ENCODE measurements around the gene MBOAT2. TPM values are rescaled to one million over a fixed set of nuclear protein-coding genes. Genes with fewer than 3 reads are reported as not detected.

MBOAT2 gene
- polyA plus RNA-seq, 1 donor from 2014 or later = 205 TPM

DNA sequence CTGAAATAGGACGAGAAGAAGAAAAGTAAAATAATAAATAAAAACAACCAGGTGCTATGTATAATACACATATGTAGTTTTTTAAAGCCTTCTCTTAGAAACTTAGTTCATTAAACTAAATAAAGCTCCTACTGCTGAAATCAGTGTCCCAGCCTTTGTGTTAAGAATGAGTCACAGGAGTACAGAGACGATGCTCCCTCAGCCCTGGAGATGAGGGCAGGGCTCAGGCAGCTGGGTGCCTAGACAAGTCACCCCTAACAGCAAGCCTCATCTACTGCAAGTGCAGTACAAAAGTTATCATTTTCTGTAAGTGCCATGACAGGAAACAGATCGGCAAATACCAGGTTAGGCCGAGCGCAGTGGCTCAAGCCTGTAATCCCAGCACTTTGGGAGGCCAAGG is 184.3 kb downstream of the MBOAT2 start:
- Histone ChIP-seq H3K79me2 (replicated peaks; ENCODE audit: insufficient read depth, low read length) (peaks cover 21% of the 10 kb centered on the region), H3K27me3 (ENCODE audit: insufficient read depth, low read depth, low read length) (no peaks in the 10 kb centered on the region), H3K9me2 (ENCODE audit: insufficient read depth, low read length) (no peaks in the 10 kb centered on the region), H3K9me3 (ENCODE audit: low read length) (no peaks in the 10 kb centered on the region), H4K20me1 (ENCODE audit: insufficient read depth) (peaks cover 22% of the 10 kb centered on the region), H3K4me2 (ENCODE audit: low read length) (no peak overlapping the region), H3K27ac (ENCODE audit: low read length) (no peak overlapping the region), H3K4me3 (ENCODE audit: low read length) (no peak overlapping the region), H3K9ac (ENCODE audit: low read length) (no peak overlapping the region), H3F3A (ENCODE audit: insufficient read depth, low read length, poor library complexity, severe bottlenecking) (no peaks in the 10 kb centered on the region), H2AFZ (ENCODE audit: low read depth, low read length) (no peak overlapping the region), H3K36me3 (ENCODE audit: insufficient read depth, low read length) (no peaks in the 10 kb centered on the region)
- TF ChIP-seq RAD21 (conservative IDR thresholded peaks at IDR 0.05) (no peak), MXI1 (conservative IDR thresholded peaks at IDR 0.05; ENCODE audit: poor library complexity, severe bottlenecking) (no peak), EP300 (conservative IDR thresholded peaks at IDR 0.05; ENCODE audit: poor library complexity, severe bottlenecking) (no peak), POLR2AphosphoS5 (IDR thresholded peaks at IDR 0.05) (no peak), SMC3 (conservative IDR thresholded peaks at IDR 0.05; ENCODE audit: poor library complexity) (no peak), TAF1 (IDR thresholded peaks at IDR 0.05; ENCODE audit: low read depth) (no peak)

DNA sequence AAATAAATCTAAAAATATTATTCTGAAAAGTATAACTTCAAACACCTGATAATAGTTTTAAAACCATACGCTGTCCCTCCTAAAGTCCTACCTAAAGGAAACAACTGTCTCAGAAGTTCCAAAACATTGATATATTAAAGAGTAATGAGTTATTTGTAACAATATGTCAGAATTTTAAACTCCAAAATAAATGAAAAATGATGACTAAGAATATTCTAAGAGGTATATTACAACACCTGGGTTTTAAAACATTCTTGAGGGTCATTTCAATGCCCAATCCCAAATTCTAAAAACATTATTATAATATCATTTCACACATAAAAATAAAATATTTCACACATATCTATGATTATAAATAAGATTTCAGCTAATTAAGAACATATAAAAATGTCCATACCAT is 186.3 kb downstream of the MBOAT2 start:
- Histone ChIP-seq H2AFZ (ENCODE audit: low read depth, low read length) (no peak overlapping the region), H3F3A (ENCODE audit: insufficient read depth, low read length, poor library complexity, severe bottlenecking) (no peaks in the 10 kb centered on the region), H3K27me3 (ENCODE audit: insufficient read depth, low read depth, low read length) (no peaks in the 10 kb centered on the region), H3K79me2 (replicated peaks; ENCODE audit: insufficient read depth, low read length) (peaks cover 6% of the 10 kb centered on the region), H3K9ac (ENCODE audit: low read length) (no peak overlapping the region), H3K4me3 (ENCODE audit: low read length) (no peak overlapping the region), H3K4me2 (ENCODE audit: low read length) (no peak overlapping the region), H3K9me2 (ENCODE audit: insufficient read depth, low read length) (no peaks in the 10 kb centered on the region), H3K9me3 (ENCODE audit: low read length) (no peaks in the 10 kb centered on the region), H4K20me1 (ENCODE audit: insufficient read depth) (peaks cover 28% of the 10 kb centered on the region), H3K36me3 (ENCODE audit: insufficient read depth, low read length) (peaks cover 4% of the 10 kb centered on the region), H3K27ac (ENCODE audit: low read length) (no peak overlapping the region)
- TF ChIP-seq TAF1 (IDR thresholded peaks at IDR 0.05; ENCODE audit: low read depth) = no peak
- no peak for TF ChIP-seq EP300 (conservative IDR thresholded peaks at IDR 0.05; ENCODE audit: poor library complexity, severe bottlenecking)

- no peak overlapping the region for H3K9ac ChIP-seq (ENCODE audit: low read length)
- no peak overlapping the region for H3K4me2 ChIP-seq (ENCODE audit: low read length)
- no peak overlapping the region for H3K27ac ChIP-seq (ENCODE audit: low read length)
- H3K79me2 ChIP-seq (replicated peaks; ENCODE audit: insufficient read depth, low read length) = peaks cover 7% of the 10 kb centered on the region
- H4K20me1 ChIP-seq (ENCODE audit: insufficient read depth) = peaks cover 3% of the 10 kb centered on the region
- no peaks in the 10 kb centered on the region for H3F3A ChIP-seq (ENCODE audit: insufficient read depth, low read length, poor library complexity, severe bottlenecking)
- H3K9me2 ChIP-seq (ENCODE audit: insufficient read depth, low read length) = no peaks in the 10 kb centered on the region
- H3K9me3 ChIP-seq (ENCODE audit: low read length) = no peaks in the 10 kb centered on the region
- H3K4me3 ChIP-seq (ENCODE audit: low read length) = no peak overlapping the region
- H3K27me3 ChIP-seq (ENCODE audit: insufficient read depth, low read depth, low read length) = no peaks in the 10 kb centered on the region
- no peak overlapping the region for H2AFZ ChIP-seq (ENCODE audit: low read depth, low read length)
- H3K36me3 ChIP-seq (ENCODE audit: insufficient read depth, low read length) = peaks cover 30% of the 10 kb centered on the region
- no peak for TF ChIP-seq EP300 (conservative IDR thresholded peaks at IDR 0.05; ENCODE audit: poor library complexity, severe bottlenecking)
- TF ChIP-seq RAD21 (conservative IDR thresholded peaks at IDR 0.05) = no peak
- no peak for TF ChIP-seq TAF1 (IDR thresholded peaks at IDR 0.05; ENCODE audit: low read depth)
- no peak for TF ChIP-seq MXI1 (conservative IDR thresholded peaks at IDR 0.05; ENCODE audit: poor library complexity, severe bottlenecking)
- TF ChIP-seq, protein P1, sequence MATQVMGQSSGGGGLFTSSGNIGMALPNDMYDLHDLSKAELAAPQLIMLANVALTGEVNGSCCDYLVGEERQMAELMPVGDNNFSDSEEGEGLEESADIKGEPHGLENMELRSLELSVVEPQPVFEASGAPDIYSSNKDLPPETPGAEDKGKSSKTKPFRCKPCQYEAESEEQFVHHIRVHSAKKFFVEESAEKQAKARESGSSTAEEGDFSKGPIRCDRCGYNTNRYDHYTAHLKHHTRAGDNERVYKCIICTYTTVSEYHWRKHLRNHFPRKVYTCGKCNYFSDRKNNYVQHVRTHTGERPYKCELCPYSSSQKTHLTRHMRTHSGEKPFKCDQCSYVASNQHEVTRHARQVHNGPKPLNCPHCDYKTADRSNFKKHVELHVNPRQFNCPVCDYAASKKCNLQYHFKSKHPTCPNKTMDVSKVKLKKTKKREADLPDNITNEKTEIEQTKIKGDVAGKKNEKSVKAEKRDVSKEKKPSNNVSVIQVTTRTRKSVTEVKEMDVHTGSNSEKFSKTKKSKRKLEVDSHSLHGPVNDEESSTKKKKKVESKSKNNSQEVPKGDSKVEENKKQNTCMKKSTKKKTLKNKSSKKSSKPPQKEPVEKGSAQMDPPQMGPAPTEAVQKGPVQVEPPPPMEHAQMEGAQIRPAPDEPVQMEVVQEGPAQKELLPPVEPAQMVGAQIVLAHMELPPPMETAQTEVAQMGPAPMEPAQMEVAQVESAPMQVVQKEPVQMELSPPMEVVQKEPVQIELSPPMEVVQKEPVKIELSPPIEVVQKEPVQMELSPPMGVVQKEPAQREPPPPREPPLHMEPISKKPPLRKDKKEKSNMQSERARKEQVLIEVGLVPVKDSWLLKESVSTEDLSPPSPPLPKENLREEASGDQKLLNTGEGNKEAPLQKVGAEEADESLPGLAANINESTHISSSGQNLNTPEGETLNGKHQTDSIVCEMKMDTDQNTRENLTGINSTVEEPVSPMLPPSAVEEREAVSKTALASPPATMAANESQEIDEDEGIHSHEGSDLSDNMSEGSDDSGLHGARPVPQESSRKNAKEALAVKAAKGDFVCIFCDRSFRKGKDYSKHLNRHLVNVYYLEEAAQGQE (IDR thresholded peaks at IDR 0.05; ENCODE audit: borderline replicate concordance) = no peak
- TF ChIP-seq CTCF (IDR thresholded peaks at IDR 0.05; ENCODE audit: poor library complexity, severe bottlenecking) = no peak
- no peak for TF ChIP-seq EZH2 (IDR thresholded peaks at IDR 0.05; ENCODE audit: borderline replicate concordance, insufficient read depth, low read length, poor library complexity, severe bottlenecking)
- no peak for TF ChIP-seq SMC3 (conservative IDR thresholded peaks at IDR 0.05; ENCODE audit: poor library complexity)
- no peak for TF ChIP-seq POLR2AphosphoS5 (IDR thresholded peaks at IDR 0.05)
Measured at GRCh38 chr2:8806885-8807704, 196.4 kb downstream of the MBOAT2 start.
